ENCODE results near the gene KDM2A.

Gene KDM2A

GRCh38 chr11:67273260-67273990 is 154.4 kb downstream of the KDM2A start:
- no peak for DNase-seq (ENCODE audit: low read depth)

DNA sequence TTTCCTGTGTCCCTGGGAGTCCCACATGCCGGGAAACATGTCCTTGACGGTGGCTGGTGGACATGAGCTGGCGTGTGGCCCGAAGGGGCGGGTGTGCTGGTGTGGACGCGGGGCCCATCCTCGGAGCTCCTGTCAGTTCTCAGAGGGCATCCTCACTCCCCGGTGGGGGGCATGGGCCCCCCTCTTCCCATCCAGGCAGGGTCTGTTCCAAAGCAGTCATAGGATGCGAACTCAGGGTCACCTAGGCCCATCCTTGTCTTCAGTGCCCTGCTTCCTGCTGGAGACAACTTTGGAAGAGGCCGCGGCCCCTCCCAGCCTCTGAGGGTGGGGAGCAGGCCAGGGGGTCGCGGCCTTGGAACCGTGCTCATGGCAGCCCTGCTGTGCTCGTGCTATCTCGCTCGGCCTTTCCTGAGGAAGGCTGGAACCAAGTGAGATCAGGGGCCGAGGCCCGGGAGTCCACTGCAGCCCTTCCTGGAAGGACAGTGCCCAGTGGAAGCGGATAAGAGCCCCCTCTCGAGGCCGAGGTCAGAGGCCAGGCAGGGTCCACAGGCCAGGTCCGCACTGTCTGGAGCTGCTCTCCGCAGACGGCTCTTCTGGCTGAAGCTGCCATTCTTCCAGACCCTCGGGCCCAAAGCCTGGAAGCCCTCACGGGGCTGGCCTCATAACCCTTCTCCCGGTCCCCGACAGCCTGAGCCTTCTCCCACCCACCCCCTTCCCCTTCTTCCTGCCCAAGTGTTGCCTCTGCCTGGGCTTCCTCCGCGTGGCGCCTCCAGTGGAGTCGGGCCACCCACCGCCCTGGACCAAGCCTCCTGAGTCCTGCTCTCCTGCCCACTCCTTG is 155.9 kb downstream of the KDM2A start:
- DNase-seq (ENCODE audit: low read depth): no peak

- DNase-seq (ENCODE audit: low read depth): no peak
Observed at GRCh38 chr11:67275606-67276409, 156.7 kb downstream of the KDM2A start.

DNA sequence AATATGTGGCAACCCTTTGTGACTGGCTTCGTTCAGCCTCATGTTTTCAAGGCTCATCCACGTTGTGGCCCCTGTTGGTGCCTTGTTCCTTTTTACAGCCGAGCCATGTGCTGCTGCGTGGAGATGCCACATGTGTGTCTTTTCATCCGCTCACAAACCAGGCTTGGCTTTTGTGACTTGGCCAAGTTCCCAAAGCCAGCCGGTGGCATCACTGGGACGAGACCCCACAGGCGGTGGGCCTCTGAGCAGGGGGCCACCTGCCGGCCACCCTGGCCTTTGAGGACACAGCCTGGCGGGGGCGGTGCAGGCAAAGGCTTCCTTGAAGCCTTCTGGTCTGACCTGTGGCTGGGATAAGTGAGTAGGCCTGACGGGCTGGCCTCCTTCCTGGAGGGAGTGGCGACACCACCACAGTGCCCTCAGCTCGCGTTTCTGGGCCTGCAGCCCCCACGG is 157.7 kb downstream of the KDM2A start:
- DNase-seq (ENCODE audit: low read depth): no peak

DNA sequence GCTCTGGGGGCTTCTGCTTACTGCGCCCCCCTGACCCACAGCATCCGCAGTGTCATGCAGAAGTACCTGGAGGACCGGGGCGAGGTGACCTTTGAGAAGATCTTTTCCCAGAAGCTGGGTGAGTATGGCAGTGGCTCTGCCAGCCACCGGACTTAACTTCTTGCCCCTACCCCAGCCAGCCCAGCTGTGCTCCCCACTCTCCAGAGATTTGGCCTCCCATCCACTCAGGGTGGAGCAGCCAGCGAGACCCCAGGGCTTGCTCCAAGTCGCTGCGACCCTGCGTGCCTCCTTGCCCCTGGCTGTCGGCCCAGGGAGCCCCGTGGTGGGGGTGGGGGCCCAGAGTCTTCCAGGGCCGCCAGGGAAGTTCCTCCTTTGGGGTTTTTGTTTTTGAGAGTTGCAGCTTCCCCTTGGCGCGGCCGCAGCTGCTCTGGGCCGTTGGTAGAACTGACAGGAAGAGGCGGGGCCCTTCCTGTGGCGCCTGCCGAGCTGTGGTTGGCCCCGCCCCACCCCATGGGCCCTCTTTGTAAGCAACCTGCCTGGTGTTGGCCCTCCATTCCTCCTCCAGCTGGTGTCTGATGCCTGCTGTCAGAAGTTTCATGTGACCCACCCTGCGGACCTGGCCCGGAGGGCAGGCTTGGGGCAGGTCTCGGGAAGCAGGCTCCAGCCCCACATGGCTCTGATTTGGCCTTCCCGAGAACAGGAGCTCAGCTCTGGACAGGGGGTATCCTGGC is 158.3 kb downstream of the KDM2A start:
- DNase-seq (ENCODE audit: low read depth): no peak

DNA sequence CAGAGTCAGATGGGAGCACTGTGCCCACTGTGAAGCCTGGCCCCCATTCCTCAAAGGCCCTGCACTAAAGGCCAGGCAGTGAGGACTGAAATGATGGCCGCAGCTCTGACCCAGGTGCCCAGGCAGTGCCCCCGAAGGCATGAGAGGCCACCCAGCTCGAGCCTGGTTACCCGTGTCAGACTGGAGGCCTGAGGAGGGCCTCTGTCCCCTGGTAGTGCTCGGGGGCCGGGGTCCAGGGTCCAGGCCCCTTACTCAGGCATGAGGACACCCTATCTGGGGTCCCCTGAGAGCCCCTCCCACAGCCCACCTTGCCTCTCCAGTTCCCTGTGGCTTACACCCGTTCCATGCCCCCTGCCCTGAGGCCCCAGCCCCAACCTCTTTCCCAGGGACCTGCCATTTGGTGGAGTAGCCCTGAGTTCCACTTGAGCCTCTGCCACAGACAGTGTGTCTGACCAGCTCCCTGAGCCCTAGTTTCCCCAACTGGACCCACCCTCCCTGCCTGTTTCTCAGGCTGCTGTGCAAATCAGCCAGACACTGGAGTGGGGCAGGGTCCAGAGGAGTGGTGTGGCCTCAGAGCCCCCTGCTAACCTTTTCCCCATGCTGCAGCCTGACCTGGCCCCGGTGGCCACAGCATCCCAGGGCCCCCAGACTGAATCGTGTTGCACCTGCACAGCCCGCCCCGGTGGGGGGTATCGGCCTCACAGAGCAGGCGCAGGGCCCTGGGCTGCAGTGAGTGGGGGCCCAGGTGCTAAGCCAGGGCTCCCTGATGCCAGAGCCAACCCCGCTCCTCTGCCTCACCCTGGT is 159.3 kb downstream of the KDM2A start:
- DNase-seq (ENCODE audit: low read depth): no peak

DNA sequence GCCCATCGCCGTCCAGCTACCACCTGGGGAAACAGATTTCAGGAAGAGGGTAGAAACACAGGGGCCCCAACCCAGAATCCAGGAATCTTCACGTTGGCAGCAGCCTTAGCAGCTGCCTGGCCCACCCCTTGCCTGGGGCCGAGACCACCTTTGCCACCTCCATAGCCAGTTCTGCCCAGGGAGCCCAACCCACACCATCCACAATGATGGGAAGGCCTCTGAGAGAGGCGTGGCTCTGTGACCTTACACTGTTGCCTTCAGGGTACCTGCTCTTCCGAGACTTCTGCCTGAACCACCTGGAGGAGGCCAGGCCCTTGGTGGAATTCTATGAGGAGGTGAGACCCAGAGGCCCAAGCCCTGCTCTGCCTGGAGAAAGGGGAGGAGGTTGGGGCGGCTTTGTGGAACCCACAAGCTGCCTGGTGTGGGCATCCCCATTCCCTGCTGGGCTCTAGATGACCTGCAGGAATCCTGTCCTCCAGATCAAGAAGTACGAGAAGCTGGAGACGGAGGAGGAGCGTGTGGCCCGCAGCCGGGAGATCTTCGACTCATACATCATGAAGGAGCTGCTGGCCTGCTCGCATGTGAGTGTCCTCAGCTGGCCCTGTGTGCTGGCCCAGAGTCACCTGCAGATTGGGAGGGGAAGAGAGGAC is 160.0 kb downstream of the KDM2A start:
- DNase-seq (ENCODE audit: low read depth): no peak

DNA sequence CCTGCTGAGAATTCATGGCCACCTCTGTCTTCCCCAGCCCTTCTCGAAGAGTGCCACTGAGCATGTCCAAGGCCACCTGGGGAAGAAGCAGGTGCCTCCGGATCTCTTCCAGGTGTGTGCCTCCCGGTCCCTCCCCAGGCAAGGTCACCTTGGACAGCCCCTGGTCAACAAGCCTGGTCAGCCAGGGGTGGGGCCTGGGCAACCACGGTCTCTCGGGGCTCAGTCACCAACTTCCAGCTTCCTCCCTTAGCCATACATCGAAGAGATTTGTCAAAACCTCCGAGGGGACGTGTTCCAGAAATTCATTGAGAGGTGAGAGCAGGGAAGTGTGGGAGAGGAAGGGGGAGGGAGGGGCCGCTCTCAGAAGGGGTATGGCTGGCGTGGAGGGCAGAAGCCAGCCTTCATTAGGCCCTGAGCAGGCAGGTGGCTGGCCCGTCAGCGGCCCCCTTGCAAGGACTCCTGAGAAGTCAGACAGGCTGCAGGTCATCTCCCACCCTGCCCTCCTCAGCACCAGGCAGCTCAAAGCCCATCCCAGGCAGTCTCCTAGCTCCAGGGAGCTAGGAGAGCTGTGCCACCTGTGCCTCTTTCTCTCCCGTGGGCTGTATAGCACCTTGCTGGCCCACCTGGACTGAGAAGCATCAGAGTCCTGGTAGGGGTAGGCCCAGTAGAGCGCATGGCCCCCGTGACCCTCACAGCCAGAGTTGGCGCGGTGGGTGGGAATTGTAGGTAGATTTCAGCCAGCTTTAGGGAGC is 160.7 kb downstream of the KDM2A start:
- no peak for DNase-seq (ENCODE audit: low read depth)

- DNase-seq (ENCODE audit: low read depth): no peak
Observed at GRCh38 chr11:67280341-67280787, 161.3 kb downstream of the KDM2A start.

DNA sequence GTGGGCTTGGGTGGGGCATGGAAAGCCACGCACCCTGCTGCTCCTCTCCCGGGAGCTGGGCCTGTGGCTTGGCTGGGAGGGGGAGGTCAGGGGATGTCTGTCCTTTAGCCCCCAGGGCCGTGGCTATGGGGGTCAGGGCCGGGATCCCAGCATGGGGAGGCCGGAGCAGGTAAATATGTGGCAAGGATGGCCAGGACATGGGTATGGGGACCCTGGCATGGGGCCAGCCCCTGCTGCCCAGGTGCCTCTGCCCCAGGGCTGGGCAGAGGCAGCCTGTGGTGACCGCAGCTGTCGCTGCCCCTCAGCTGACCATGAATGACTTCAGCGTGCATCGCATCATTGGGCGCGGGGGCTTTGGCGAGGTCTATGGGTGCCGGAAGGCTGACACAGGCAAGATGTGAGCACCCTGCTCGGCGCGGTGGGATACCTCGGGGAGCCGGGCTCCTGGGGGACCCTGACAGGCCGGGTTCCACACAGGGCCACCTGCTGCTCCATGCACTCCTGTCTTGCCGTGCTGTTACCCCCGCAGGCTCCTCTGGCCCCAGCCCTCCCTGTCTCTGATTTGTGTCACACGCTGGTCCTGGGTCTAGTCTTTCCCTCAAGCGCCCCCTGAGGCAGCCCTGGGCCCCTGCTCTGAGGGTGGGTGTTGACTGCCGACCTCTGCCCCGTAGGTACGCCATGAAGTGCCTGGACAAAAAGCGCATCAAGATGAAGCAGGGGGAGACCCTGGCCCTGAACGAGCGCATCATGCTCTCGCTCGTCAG is 161.9 kb downstream of the KDM2A start:
- DNase-seq (ENCODE audit: low read depth): no peak

- no peak for DNase-seq (ENCODE audit: low read depth)
Observed at GRCh38 chr11:67281552-67282150, 162.6 kb downstream of the KDM2A start.

DNA sequence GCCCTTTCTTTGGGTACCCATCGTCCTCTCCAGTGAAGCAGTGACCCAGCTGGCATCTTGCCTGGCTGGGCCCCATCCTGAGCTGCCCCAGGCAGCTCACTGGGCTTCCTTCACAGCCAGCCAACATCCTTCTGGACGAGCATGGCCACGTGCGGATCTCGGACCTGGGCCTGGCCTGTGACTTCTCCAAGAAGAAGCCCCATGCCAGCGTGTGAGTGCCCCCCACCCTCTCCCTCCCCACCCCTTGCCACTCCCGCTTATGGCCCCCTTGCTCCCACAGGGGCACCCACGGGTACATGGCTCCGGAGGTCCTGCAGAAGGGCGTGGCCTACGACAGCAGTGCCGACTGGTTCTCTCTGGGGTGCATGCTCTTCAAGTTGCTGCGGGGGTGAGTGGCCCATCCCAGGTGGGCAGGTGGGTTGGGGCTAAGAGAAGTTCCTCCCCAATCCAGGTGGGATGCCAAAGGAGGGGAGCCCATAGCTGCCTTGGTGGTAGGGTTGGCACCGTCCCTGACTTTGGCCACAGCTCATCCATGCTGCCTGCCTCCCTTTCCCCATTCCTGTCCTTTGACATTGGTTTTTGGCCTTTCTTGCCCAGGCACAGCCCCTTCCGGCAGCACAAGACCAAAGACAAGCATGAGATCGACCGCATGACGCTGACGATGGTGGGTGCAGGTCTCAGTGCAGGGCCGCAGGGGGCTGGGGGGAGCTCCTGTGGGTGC is 163.3 kb downstream of the KDM2A start:
- no peak for DNase-seq (ENCODE audit: low read depth)

GRCh38 chr11:67282876-67283371 is 163.9 kb downstream of the KDM2A start:
- DNase-seq (ENCODE audit: low read depth): no peak

GRCh38 chr11:67283481-67283963 is 164.5 kb downstream of the KDM2A start:
- DNase-seq (ENCODE audit: low read depth): no peak

GRCh38 chr11:67284811-67285540 is 165.9 kb downstream of the KDM2A start:
- DNase-seq (ENCODE audit: low read depth): no peak
